Effector CD4-positive, alpha-beta T cell (primary cell): Measurements from ENCODE around the gene SEPTIN2.
"Not testable (repeated sequence)": the region's sequence is repeated elsewhere in the genome, so short reads cannot be mapped to it uniquely, and the experiment has no call there.

Experiments
- DNase-seq: peaks from one replicate; pipeline ENCODE4 v3.0.0-alpha.2; 2020

SEPTIN2 gene

GRCh38 chr2:241288324-241288888 lies 27.3 kb upstream of the SEPTIN2 start:
- no peak for DNase-seq

GRCh38 chr2:241289053-241289452 lies 26.7 kb upstream of the SEPTIN2 start:
- DNase-seq, result no peak

DNA sequence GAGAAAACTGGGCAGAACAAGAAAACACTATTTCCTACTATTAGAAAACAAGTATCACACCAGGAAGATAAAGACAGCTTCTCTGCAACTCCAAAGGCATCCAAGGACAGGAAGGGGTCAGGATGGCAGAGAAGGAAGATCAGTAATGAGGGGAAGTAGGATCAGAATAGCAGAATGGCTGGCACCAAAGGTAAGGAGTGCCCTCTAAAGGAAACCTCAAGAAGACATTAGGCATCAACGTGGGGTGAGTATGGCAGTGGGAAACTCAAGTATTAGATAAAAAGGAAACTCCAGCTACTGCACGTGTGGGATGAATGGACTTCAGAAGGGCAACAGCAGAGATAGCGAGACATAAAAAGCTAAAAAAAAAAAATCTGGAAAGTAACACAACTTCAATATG lies 26.1 kb upstream of the SEPTIN2 start:
- no peak for DNase-seq

- no peak for DNase-seq
Observed at GRCh38 chr2:241291153-241291552, 24.6 kb upstream of the SEPTIN2 start.

GRCh38 chr2:241291977-241292376 lies 23.7 kb upstream of the SEPTIN2 start:
- DNase-seq, result no peak

GRCh38 chr2:241293378-241293797 lies 22.3 kb upstream of the SEPTIN2 start:
- DNase-seq, result not testable (repeated sequence)

DNA sequence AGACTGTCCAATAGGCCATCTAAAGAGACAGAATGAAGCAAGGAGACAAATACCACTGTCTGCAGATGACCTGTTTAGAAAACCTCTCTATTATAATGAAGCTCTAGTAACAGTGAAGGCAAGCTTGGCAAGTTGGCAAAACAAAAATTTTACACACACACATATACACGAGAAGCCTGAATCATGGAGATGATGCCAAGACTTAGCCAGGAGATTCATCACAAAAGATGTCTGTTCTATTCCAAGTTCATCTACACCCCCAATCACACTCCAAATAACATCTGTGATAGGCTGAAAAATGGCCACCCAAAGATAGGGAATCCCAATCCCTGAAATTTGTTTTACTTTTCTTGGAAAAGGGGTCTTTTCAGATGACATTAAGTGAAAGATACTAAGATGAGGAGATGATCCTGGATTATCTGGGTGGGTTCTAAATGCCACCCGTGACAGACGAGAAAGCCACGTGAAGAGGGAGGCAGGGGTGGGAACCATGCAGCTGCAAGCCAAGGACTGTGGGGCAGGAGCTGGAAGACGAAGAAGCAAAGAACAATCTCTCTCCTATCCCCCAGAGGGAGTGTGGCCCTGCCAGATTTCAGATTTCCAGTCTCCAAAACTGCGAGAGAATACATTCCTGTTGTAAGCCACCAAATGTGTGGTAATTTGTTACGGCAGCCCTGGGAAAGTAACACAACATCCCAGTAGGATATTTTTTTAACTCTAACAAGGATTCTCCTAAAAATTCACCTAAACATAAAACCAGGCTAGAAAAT lies 20.2 kb upstream of the SEPTIN2 start:
- DNase-seq, result no peak

DNA sequence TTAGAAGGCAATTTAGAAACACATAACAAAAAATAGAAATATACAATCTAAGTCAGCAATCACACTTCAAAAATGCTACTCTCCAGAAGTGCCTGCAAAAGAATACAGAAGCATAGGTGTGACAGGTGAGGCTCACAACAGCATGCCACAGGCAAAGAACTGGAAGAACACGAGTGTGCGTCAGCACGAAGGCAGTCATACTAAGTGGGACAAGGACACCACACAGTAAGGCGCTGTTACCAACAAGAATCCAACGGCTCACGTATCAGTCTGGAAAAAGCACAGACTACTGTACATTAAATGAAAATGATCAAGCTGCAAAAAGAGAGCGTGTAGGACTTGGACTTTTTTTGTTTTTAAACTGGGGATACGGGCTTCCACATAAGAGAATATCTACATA lies 19.0 kb upstream of the SEPTIN2 start:
- DNase-seq, result no peak

DNA sequence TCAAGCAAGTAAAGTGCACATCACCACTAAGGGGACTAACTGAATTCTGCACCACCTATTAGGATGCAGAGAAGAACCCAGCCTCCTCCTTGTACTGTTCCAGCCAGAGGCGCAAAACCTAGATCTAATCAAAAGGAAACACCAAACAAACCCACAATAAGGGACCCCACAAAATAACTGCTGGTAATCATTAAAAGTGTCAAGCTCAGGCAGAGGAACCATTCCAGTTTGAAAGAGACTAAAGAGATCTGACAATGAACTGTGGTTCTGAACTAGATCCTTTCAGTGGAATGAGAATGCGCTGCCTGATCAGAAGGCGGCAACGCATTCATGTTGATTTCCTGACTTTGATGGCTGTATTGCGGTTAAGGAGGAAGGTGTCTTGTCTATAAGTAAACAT lies 17.1 kb upstream of the SEPTIN2 start:
- DNase-seq, result no peak

DNA sequence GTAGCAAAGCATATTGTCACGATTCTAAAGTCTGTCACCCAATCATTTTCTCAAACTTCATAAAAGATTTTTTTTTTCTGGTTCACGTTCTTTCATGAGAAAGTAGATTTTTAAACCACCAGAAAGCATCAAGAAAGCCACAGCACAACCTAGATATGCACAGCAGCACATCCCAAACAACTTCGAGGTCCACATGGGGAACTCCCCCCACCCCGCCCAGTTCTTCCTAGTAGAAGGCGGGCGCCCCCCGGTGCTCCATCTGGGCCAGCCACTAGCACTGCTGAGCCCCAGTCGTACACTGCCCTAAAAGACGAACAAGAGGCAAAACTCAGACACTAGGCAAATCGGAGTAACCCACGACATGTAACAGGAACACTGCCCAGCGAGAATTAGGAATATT lies 15.7 kb upstream of the SEPTIN2 start:
- DNase-seq, result no peak

- no peak for DNase-seq
Observed at GRCh38 chr2:241302083-241302482, 13.6 kb upstream of the SEPTIN2 start.

GRCh38 chr2:241302759-241303651 lies 12.7 kb upstream of the SEPTIN2 start:
- DNase-seq, result no peak

- DNase-seq, result no peak
Observed at GRCh38 chr2:241304039-241304670, 11.6 kb upstream of the SEPTIN2 start.

- no peak for DNase-seq
Observed at GRCh38 chr2:241307055-241307454, 8.7 kb upstream of the SEPTIN2 start.

DNA sequence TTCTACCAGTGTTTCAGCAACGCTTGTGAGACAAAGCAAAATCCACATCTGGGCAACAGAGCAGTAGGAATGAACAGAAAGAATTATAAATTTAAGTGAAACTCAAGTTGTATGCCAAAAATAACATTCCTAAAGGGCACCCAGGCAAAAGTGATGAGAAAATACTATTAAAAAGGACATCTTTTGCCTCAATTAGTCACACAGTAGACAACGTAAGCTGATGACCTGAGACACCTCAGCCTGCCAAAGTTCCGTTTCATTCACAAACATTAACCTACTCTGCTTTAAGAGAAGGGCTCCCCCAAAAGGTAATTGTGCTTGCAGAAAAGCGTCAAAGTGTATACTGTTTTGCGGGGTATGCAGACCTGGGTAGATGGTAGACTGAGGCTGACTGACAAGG lies 7.5 kb upstream of the SEPTIN2 start:
- DNase-seq, result no peak

DNA sequence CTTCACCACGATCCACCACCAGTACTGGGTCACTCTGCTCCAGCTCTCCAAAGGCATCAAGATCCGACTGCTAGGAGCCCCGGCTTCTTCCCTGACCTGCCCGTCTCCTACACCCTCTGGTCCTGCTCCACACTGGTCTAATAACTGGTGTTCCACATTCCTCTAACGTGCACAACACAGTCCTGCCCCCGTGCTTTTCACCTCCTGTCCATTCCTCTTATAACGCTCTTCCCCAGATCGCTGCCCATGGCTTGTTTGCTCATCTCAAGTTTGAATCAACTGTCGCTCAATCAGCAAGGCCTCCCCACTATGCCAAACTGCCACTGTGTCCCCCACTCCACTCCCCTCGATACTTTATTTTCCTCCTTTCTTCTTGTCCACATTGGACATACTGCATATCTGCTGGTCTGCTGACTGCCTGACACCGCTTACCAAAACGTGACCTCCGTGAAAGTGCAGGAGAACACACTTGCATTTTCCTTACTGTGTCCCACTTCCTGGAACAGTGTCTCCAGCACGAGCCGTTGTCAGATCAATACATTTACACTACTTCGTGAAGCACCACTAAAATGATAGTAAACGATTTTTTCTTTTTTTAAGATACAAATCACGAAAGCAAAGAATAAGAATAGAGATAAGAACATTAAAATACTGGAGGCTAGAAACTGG lies 6.8 kb upstream of the SEPTIN2 start:
- no peak for DNase-seq

GRCh38 chr2:241309684-241310117 lies 6.0 kb upstream of the SEPTIN2 start:
- DNase-seq, result peak; percentile 42

DNA sequence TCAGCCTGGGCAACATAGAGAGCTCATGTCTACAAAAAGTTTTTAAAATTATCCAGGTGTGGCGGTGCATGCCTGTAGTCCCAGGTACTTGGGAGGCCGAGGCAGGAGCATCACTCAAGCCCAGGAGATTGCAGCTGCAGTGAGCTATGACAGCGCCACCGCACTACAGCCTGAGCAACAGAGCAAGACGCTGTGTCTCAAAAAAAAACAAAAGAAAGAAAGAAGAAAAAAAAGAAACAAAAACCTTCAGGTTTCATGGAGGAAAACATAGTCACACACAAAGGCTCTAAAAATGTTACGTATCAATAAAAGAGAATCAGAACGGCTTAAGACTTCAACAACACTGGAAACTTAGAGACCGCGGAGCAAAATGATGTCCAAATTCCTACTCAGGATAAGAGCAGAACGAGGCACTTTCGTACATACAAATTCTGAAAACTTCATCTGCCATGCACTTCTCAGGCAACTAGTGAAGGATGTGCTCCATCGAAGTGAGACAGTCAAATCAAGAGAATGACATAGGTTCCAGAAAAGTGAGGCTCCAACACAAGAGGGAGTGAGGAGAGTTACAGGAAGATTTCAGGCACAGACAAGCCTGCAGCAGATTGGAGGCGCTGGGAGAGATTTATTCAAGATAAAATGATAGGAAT lies 4.7 kb upstream of the SEPTIN2 start:
- DNase-seq, result no peak

- DNase-seq, result no peak
Observed at GRCh38 chr2:241312082-241312481, 3.6 kb upstream of the SEPTIN2 start.

- DNase-seq, result no peak
Observed at GRCh38 chr2:241313543-241314095, 2.1 kb upstream of the SEPTIN2 start.

- no peak for DNase-seq
Observed at GRCh38 chr2:241314226-241315092, 1.3 kb upstream of the SEPTIN2 start.
